ENCODE data around the gene ACKR2. TPM values are rescaled to one million over a fixed set of nuclear protein-coding genes. Genes with fewer than 3 reads are reported as not detected.

Gene ACKR2
- total RNA-seq, 1 experiment from 2014 or later: 0.76 TPM

DNA sequence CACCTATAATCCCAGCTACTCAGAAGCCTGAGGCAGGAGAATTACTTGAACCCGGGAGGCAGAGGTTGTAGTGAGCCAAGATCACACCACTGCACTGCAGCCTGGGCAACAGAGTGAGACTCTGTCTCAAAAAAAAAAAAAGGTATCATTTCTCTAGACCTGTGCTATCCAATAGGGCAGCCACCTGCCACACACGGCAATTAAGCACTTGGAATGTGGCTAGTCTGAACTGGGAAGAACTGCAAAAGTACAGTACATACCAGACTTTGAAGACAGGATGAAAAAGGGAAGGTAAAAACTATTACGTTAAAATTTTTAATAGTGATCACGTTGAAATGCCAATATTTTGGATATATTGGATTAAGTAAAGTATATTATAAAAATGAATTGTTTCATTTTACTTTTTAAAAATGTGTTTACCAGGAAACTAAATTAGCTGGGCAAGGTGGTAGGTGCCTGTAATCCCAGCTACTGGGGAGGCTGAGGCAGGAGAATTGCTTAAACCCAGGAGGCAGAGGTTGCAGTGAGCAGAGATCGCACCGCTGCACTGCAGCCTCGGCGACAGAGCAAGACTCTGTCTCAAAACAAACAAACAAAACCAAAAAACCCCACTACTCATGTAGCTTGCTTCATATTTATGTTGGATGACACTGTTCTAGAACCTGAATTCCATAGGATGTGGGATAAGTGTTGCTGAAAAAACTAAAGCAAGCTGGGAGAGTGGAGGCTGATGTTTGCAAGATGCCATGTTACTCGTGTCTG lies 64.2 kb downstream of the ACKR2 start:
- no peak overlapping the region for H3K9ac ChIP-seq (ENCODE audit: low read length)
- POLR2A ChIA-PET: no interaction called here
- no peak overlapping the region for H3K4me3 ChIP-seq (replicated peaks in 1 of 2; ENCODE audit: low read depth in 1 of 2, low read length in 2 of 2)
- H3K27me3 ChIP-seq (ENCODE audit: insufficient read depth, low read length): no peaks in the 10 kb centered on the region
- ATAC-seq: no peak
- no peak for TF ChIP-seq RAD21 (IDR thresholded peaks at IDR 0.05; ENCODE audit: low read depth)
- no peak for TF ChIP-seq FOSL1 (IDR thresholded peaks at IDR 0.05; ENCODE audit: low read depth)
- no peak for TF ChIP-seq ZFX (IDR thresholded peaks at IDR 0.05)
- TF ChIP-seq CTCF (IDR thresholded peaks at IDR 0.05 in 2 of 3, conservative IDR thresholded peaks at IDR 0.05 in 1 of 3; ENCODE audit: borderline replicate concordance in 1 of 3, insufficient read depth in 1 of 3, low read depth in 2 of 3, low read length in 2 of 3): no peak
- no peak for TF ChIP-seq ELF1 (IDR thresholded peaks at IDR 0.05; ENCODE audit: borderline replicate concordance, low read depth)
- TF ChIP-seq EZH2phosphoT487 (IDR thresholded peaks at IDR 0.05; ENCODE audit: borderline replicate concordance): no peak
- TF ChIP-seq ATF3 (IDR thresholded peaks at IDR 0.05): no peak
- TF ChIP-seq POLR2A (IDR thresholded peaks at IDR 0.05; ENCODE audit: borderline replicate concordance, extremely low read depth, insufficient read depth, insufficient read length): no peak
- TF ChIP-seq SRF (IDR thresholded peaks at IDR 0.05; ENCODE audit: low read depth): no peak
- H4K20me1 ChIP-seq (ENCODE audit: insufficient read depth): no peaks in the 10 kb centered on the region
- intact Hi-C loops (cut with micrococcal nuclease): no loop called here
- no peaks in the 10 kb centered on the region for H3K36me3 ChIP-seq (ENCODE audit: control insufficient read depth in 1 of 2, insufficient read depth in 2 of 2, low read length in 2 of 2)
- CTCF ChIA-PET: no interaction called here
- no peak overlapping the region for H3K27ac ChIP-seq (ENCODE audit: low read depth, low read length)
- H3K9me2 ChIP-seq (ENCODE audit: insufficient read depth): no peaks in the 10 kb centered on the region
- no peaks in the 10 kb centered on the region for H3K4me1 ChIP-seq (ENCODE audit: control insufficient read depth in 1 of 2, insufficient read depth in 2 of 2, low read length in 2 of 2)
- H2AFZ ChIP-seq (ENCODE audit: low read depth, low read length, poor library complexity, severe bottlenecking): no peak overlapping the region
- DNase-seq (ENCODE audit: low read depth, low spot score): no peak
- no peaks in the 10 kb centered on the region for H3K9me3 ChIP-seq (ENCODE audit: control insufficient read depth in 1 of 2, insufficient read depth in 1 of 2, low read depth in 1 of 2, low read length in 2 of 2)
- RAD21 ChIA-PET (ENCODE audit: low non-redundant PET in 1 of 2, low total read pairs in 2 of 2, uncharacterized antibody in 2 of 2, unreplicated experiment in 2 of 2): no interaction called here
- BruUV-seq (replicated peaks): no TSS peak
- H3K4me2 ChIP-seq (ENCODE audit: low read length): no peak overlapping the region
- H3K79me2 ChIP-seq (ENCODE audit: insufficient read depth, low read length): no peaks in the 10 kb centered on the region
